KMS-11 (cell line): ENCODE data around the gene MT1A.
A peak's percentile ranks its signal among the peaks of the same experiment; 100 is the strongest.

Source experiments
- H2AFZ ChIP-seq: fragments of 200-600 bp; sonication (generic); 2 replicates; pipeline ENCODE4 v1.6.1; 2016; ENCODE audit warnings: antibody characterized with exemption, mixed run types, low read depth
- H3K27ac ChIP-seq: fragments of 200-600 bp; sonication (generic); 2 replicates; pipeline ENCODE4 v1.6.1; 2016; ENCODE audit warnings: mild to moderate bottlenecking, mixed run types
- H3K27me3 ChIP-seq: fragments of 200-600 bp; sonication (generic); 2 replicates; pipeline ENCODE4 v1.6.1; 2017; ENCODE audit warnings: mild to moderate bottlenecking, low read depth, mixed run types, moderate library complexity; ENCODE audit not compliant: insufficient read depth
- H3K36me3 ChIP-seq: fragments of 200-600 bp; sonication (generic); 2 replicates; pipeline ENCODE4 v1.6.1; 2017; ENCODE audit warnings: mild to moderate bottlenecking, mixed run types; ENCODE audit not compliant: insufficient read depth
- H3K4me1 ChIP-seq: fragments of 200-600 bp; sonication (generic); 2 replicates; pipeline ENCODE4 v1.6.1; 2016; ENCODE audit warnings: mild to moderate bottlenecking, low read depth, mixed run types; ENCODE audit not compliant: poor library complexity, severe bottlenecking
- H3K4me2 ChIP-seq: fragments of 200-600 bp; sonication (generic); 2 replicates; pipeline ENCODE4 v1.7.0; 2016; ENCODE audit warnings: mild to moderate bottlenecking, mixed run types
- H3K4me3 ChIP-seq: fragments of 200-600 bp; sonication (generic); IDR thresholded peaks from 2 replicates; pipeline ENCODE4 v1.6.1; 2017; ENCODE audit warnings: low read depth, low read length, mixed read lengths; ENCODE audit not compliant: insufficient read depth
- H3K79me2 ChIP-seq: fragments of 200-600 bp; sonication (generic); 2 replicates; pipeline ENCODE4 v1.6.1; 2016; ENCODE audit warnings: low read depth, mixed run types; ENCODE audit not compliant: insufficient read depth
- H3K9ac ChIP-seq: fragments of 200-600 bp; sonication (generic); 2 replicates; pipeline ENCODE4 v1.6.1; 2016; ENCODE audit warnings: mild to moderate bottlenecking, mixed run types
- H4K20me1 ChIP-seq: fragments of 200-600 bp; sonication (generic); 2 replicates; pipeline ENCODE4 v1.6.1; 2016; ENCODE audit warnings: mild to moderate bottlenecking, mixed run types; ENCODE audit not compliant: insufficient read depth
- TF ChIP-seq, protein P1 (sequence below): fragments of 200-600 bp; sonication (generic); conservative IDR thresholded peaks from 2 replicates; pipeline ENCODE4 v1.6.1; 2017; ENCODE audit warnings: low read depth, mild to moderate bottlenecking, antibody characterized with exemption, low read length, moderate library complexity, mixed read lengths

The MT1A gene

DNA sequence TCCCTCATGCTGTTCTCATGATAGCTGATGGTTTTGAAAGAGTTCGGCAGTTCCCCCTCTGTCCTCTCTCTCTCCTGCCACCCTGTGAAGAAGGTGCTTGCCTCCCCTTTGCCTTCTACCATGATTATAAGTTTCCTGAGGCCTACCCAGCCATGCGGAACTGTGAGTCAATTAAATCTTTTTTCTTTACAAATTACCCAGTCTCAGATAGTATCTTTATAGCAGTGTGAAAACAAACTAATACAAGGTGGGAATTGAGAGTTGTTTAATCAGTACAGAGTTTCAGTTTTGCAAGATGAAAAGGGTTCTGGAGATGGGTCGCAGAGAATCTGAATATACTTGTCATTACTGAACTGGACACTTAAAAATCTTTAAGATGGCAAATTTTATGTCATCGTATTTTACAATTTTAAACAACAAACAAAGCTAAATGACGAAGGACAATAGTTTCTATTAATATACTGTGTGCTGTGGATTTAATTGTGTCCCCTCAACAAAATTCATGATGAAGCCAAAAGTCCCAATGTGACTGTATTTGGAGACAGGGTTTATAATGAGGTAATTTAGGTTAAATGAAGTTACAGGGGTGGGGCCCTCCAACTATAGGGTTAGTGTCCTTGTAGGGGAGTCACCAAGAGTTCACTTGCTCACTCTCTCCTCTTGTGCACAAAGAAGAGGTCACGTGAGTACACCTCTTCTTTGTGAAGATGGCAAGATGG is 44.7 kb upstream of the MT1A start:
- Histone ChIP-seq H3K4me2 (no peak overlapping the region), H3K9ac (no peak overlapping the region), H3K79me2 (no peaks in the 10 kb centered on the region), H3K36me3 (no peaks in the 10 kb centered on the region), H3K27ac (no peak overlapping the region), H3K27me3 (no peaks in the 10 kb centered on the region), H3K4me3 (no peak overlapping the region), H4K20me1 (no peaks in the 10 kb centered on the region), H3K4me1 (no peaks in the 10 kb centered on the region), H2AFZ (no peak overlapping the region)
- TF ChIP-seq, protein P1, sequence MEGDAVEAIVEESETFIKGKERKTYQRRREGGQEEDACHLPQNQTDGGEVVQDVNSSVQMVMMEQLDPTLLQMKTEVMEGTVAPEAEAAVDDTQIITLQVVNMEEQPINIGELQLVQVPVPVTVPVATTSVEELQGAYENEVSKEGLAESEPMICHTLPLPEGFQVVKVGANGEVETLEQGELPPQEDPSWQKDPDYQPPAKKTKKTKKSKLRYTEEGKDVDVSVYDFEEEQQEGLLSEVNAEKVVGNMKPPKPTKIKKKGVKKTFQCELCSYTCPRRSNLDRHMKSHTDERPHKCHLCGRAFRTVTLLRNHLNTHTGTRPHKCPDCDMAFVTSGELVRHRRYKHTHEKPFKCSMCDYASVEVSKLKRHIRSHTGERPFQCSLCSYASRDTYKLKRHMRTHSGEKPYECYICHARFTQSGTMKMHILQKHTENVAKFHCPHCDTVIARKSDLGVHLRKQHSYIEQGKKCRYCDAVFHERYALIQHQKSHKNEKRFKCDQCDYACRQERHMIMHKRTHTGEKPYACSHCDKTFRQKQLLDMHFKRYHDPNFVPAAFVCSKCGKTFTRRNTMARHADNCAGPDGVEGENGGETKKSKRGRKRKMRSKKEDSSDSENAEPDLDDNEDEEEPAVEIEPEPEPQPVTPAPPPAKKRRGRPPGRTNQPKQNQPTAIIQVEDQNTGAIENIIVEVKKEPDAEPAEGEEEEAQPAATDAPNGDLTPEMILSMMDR = no peak

DNA sequence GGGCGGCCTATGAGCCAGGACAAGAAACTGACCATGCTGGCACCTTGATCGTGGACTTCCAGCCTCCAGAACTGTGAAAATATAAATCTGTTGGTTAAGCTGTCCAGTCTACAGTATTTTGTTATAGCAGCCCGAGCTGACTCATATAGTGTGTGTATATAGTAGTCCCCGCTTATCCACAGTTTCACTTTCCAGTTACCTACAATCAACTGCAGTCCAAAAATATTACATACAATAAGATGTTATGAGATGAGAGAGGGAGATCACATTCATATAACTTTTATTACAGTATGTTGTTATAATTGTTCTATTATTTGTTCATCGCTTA is 44.2 kb upstream of the MT1A start:
- Histone ChIP-seq H3K4me2 (no peak overlapping the region), H3K27me3 (no peaks in the 10 kb centered on the region), H3K4me3 (no peak overlapping the region), H3K4me1 (no peaks in the 10 kb centered on the region), H3K27ac (no peak overlapping the region), H3K9ac (no peak overlapping the region), H4K20me1 (no peaks in the 10 kb centered on the region), H3K36me3 (no peaks in the 10 kb centered on the region), H3K79me2 (no peaks in the 10 kb centered on the region), H2AFZ (no peak overlapping the region)
- TF ChIP-seq, protein P1 = no peak

DNA sequence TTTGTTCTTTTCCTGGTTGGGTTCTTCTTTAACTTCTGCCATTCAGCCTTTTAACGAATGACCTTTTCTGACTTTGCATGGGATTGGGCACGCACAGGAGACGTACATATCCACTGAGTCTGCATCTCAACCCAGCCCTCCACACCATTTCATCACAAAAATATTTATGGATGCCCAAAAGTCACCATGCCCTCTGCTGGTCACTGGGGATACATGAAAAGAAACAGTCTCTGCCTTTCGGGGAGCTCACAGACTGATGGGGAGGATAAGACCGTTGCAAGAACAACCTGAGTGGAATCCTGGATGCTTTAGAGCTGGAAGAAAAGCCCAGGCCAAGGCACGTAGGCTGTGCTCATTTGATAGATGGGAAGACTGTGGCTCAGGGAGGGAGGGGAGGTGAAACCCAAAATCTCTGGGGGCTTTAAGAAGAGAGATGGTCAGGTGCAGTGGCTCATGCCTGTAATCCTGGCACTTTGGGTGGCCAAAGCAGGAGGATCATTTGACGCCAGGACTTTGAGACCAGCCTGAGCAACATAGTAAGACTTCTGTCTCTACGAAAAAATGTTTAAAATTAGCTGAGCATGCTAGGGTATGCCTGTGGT is 38.0 kb upstream of the MT1A start:
- no peak overlapping the region for H3K4me2 ChIP-seq
- H3K27me3 ChIP-seq = no peaks in the 10 kb centered on the region
- H3K36me3 ChIP-seq = no peaks in the 10 kb centered on the region
- no peaks in the 10 kb centered on the region for H3K79me2 ChIP-seq
- no peaks in the 10 kb centered on the region for H4K20me1 ChIP-seq
- H2AFZ ChIP-seq = 0 out of 2 replicates have a peak overlapping the region, but pooled peaks have one; percentile 38
- H3K4me1 ChIP-seq = peaks cover 3% of the 10 kb centered on the region
- no peak overlapping the region for H3K9ac ChIP-seq
- TF ChIP-seq, protein P1 = peak; percentile 79
- no peak overlapping the region for H3K27ac ChIP-seq
- H3K4me3 ChIP-seq = no peak overlapping the region

DNA sequence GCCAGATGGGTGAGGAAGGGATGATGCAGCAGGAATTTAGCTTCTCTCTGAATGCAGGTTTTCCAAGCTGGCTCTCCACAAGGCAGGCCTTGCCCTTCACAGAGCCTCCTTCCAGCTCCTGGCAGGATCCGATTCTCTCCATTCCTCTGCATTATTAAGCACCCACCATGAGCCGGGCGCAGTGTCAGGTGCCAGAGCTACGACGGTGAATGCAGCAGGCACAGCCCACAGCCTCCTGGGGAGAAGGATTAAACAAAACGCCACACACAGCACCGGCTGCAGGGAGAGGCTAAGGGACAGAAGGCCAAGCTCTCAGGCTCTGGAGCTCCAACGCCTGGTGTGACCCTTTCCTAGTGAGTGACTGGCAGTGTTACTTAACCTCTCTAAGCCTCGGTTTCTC is 37.1 kb upstream of the MT1A start:
- no peak overlapping the region for H3K4me3 ChIP-seq

More for the DNA sequence above, 37.1 kb upstream of the MT1A start:
- Histone ChIP-seq H3K4me2 (no peak overlapping the region), H4K20me1 (no peaks in the 10 kb centered on the region), H3K4me1 (peaks cover 3% of the 10 kb centered on the region), H3K9ac (no peak overlapping the region), H3K27ac (no peak overlapping the region), H2AFZ (no peak overlapping the region), H3K27me3 (no peaks in the 10 kb centered on the region), H3K36me3 (no peaks in the 10 kb centered on the region), H3K79me2 (no peaks in the 10 kb centered on the region)
- TF ChIP-seq, protein P1 = no peak
